Femur (tissue), 1 donor: ENCODE data around the gene CYGB.
"Not testable (repeated sequence)": the region's sequence is repeated elsewhere in the genome, so short reads cannot be mapped to it uniquely, and the experiment has no call there.

Source experiments
- DNase-seq: peaks from one replicate; pipeline ENCODE4 v3.0.0-alpha.2; 2017

Gene CYGB

GRCh38 chr17:76519048-76519966 is 18.2 kb downstream of the CYGB start:
- DNase-seq: peak; percentile 77

GRCh38 chr17:76517638-76518038 is 19.9 kb downstream of the CYGB start:
- DNase-seq: no peak

DNA sequence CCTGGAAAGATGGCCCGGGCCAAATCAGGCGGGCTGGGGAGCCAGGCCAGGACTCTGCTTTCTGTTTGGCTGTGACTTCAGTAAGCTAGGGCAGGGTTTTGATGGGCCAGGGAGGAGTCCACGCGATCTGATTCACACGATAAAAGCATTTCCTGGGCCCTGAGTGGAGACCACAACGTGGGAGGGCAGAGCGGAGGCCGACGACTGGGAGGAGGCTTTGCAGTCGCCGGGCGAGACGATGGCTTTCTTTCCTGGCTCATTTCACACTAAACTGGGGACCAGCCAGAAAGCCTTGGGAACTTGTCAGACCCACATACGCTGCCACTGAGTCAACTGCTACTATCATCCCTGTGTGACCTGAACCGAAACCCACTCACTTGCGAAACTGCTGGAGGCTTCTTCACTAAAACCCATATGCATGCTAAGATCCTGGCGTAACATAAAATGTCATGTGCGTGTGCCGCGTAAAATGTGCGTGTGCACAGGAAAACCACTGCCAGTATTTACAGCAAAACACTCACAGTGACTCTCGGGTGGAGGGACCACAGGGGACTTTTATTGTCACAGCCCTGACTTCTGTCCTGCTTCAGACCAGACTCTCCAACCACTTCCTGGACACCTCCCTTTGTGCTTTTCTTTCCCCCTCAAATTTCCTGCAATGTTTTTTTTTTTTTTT is 22.1 kb downstream of the CYGB start:
- peak; percentile 73 for DNase-seq

DNA sequence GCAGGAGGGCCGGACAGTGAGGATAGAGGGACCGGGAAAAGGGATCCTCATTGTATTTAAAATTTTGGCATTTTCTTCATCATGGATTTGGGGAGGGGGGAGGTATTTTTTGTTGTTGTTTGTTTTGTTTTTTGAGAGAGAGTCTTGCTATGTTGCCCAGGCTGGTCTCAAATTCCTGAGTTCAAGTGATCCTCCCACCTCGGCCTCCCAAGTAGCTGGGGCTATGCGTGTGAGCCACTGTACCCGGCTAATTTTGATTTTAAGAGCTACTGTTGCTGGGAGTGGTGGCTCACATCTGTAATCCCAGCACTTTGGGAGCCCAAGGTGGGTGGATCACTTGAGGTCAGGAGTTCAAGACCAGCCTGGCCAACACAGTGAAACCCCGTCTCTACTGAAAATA is 23.2 kb downstream of the CYGB start:
- DNase-seq: not testable (repeated sequence)

GRCh38 chr17:76513306-76513692 is 24.2 kb downstream of the CYGB start:
- DNase-seq: no peak

DNA sequence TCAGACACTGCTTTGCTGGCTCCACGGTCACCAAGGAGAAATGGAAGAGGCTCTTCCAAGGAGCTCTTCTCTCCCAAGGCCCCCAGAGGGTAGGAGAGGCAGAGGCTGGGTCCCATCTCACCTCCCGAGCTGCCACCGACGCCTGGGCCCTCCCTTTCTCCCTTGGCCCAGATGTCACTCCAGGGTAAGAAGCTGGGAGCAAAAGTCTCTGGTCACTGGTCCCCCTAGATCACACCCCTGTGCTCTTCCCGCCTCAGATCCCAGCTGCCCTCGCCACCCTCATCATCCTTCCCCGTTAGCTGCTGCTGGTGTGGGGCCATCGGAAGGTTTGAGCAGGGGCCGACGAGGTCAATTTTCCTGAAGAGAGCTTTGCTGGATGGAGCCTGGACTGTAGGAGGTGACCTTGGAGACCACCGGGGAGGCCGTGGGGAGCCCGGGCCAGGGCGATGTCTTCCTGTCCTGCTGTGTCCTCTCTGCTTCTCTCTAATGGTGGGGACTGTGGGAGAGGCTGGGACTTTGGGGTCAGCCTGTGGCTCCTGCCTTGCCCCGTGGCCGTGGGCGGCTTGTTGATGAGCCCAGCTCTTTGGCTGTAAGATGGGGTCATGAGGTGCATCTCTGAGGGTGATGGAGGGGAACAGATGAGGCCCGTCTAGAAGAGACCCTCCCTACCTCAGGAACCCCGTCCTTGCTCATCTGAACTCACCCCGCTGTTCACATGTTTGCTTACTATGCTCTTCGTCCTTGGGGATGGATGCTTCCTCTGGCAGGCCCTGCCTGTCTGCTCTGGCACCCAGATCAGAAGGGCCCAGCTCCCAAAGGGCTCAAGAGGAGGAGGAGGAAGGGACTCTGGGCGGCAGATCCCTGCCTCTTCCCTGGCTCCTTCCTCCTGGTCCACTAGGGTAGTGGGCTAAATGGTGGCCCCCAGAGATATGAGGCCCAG is 24.9 kb downstream of the CYGB start:
- no peak for DNase-seq

GRCh38 chr17:76511668-76512365 is 25.7 kb downstream of the CYGB start:
- no peak for DNase-seq

DNA sequence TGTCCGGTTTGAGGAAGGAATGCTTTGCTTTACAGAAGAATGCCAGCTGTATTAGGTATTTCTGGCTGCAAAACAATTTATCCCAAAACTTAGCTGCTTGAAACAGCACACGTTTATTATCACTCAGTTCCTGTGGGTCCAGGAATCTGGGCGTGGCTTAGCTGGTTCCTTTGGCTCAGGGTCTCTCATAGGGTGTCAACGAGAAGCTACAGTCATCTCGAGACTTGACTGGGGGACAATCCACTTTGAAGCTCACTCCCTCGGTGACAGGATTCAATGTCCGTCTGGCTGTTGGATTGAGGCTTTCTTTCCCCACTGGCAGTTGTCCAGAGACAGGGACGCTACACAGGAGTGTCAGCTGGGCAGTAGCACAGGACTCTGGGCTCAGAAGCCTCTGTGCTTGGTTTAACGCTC is 26.7 kb downstream of the CYGB start:
- DNase-seq: peak; percentile 31

DNA sequence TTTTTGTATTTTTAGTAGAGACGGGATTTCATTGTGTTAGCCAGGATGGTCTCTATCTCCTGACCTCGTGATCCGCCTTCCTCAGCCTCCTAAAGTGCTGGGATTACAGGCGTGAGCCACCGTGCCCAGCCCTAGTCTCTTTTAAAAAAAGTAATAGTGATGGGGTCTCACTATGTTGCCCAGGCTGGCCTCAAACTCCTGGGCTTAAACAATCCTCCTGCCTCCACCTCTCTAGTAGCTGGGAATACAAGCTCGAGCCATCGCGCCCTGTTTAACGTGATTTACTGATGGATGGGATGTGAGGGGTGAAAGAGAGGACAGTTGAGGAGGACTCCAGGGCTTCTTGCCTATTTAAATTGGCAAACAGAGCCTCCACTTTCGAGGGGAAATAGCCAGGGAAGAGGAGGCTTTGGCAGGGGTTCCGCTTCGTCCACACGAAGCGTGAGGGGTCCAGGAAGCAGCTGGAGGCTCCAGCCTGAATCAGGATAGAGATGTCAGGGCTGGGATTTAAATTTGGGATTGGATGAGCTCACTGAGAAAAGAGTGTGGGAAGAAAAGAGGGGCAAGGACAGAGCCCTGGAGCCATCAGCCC is 28.9 kb downstream of the CYGB start:
- DNase-seq: peak; percentile 54

DNA sequence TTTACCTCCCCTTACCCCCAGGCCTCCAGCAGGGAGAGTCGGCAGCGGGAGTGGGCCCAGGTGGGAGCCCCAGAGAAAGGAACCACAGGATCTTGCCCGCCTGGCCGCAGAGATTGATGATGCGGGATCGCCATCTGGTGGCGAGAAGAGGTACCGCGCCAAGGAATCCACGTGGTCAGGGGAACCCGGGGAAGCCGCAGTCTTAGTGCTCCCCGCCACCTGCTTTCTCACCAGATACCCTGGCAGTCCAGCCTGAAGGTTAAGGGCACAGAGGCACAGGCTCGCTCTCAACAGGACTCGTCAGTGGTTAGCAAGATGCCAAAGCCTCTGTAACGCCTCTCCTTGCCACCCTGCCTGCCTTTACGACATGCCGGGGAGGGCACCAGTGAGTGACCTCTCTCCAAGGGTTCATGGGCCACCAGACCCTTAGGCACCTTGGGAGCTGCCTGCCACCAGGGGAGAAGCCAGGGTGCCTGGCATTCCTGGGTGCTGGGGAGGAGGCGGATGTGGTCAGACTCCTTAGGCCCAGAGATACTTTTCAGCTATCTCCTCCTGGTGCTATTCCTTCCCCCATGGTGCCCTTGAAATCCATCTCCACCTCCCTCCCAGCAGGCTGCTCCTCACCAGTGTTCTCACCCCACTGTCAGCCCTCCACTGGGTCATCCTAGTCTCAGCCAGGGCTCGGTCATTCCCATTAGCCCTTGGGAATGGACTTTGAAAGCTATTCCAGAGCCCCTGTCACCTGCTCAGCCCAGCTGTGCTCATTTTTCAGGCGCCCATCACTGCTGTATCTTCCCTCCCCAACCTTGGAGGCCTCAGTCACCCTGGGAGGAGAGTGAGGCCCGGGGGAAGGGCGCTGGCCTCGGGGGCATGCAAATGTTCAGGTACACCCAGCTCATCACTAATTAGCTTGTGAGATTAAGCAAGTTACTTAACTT is 30.8 kb downstream of the CYGB start:
- DNase-seq: peak; percentile 90

GRCh38 chr17:76504117-76504516 is 33.4 kb downstream of the CYGB start:
- DNase-seq: no peak

DNA sequence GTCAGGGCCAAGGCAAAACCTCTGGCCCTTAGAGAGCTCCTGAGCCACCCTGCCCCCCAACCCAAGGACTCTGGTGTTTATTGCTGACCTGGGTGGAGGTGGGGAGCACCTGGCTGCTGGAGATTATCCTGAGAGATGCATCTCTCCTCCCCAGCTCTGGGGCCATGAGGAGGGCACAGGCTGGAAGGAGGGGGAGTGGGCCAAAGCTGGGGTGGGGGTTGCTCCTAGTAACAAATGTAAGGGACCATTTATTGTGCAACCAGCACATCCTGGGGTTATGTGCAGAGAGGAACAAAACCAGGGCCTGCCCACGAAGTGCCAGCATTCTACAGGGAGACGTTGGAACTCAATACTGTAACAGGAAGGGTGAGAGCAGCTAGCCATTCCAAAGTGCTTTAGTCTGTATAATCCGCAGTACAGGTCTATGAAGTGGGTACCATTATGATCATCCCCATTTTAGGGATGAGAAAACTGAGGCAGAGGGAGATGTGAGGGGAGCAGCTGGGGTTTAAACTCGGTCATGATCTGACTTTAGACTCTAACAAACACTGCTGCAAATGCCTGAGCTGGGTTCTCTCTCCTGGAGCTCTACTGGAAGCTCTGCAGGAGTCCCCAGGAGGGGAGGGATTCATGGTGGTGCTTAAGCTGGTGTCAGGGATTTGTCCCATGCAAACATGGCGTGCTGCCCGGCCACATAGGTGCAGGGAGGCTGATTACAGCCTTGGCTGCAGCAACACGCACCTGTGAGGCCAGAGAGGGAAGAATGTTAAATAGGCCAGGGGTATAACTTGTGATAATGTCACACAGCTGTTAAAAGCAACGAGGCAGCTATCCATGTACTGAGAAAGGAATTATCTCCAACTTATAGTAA is 34.9 kb downstream of the CYGB start:
- no peak for DNase-seq

DNA sequence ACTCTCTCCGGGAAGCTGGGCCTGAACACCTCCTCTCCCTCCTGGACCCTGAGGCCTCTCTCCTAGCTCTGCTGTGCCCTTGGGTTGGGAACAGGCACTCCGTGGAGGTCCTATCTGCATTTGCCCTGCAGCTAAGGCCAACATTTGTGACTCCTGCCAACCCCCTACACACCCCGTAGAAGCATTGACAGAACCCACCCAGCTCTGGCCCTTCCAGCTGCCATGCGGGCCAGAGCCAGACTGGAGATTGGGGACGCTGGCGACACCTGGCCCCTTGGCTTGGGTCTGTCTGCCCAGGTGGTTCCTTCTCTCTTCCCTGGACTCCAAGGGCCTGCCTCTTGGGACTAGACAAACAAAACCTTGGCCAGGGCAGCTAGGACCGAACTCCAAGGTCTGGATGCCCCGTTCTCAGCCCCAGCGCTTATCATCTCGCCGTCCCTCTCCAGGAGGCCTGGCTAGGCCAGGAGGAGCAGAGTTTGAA is 35.6 kb downstream of the CYGB start:
- DNase-seq: no peak

GRCh38 chr17:76501018-76501826 is 36.3 kb downstream of the CYGB start, which contains the start of gene RHBDF2:
TSS of gene RHBDF2 (minus strand) at chr17:76501423. CDS start at chr17:76481524, 19,899 bp downstream.
- peak; percentile 91 for DNase-seq

GRCh38 chr17:76500747-76501017 is 36.8 kb downstream of the CYGB start:
- DNase-seq: no peak

DNA sequence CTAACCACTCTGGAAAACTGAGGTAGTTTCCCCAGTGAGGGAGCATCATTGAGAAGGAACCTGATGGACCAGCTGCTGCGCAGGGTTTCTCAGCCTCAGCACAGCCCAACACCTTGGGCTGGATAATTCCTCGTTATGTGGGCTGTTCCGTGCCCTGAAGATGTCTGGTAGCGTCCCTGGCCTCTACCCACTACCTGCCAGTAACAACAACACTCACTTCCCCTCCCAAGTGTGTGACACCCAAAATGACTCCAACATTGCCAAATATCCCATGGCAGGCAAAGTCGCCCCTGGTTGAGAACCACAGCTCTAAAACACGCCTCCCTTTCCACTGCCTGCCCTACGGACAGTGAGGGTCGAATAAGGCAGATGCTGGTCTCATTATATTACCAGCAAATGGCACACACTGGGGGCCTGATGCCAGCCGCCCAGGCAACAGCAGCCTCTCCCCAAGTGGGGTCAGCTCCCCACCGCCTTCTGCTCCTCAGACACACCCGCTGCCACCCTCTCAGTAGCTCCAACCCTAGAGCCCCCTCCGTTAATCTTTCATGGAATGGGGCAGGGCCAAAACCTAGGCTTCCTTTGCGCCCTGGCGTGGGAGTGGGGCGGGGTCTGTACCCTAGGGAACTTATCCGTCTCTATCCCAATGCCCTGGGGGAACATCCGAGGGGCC is 37.3 kb downstream of the CYGB start:
- DNase-seq: no peak

- DNase-seq: no peak
Observed at GRCh38 chr17:76499267-76499667, 38.2 kb downstream of the CYGB start.

- no peak for DNase-seq
Observed at GRCh38 chr17:76498876-76499251, 38.6 kb downstream of the CYGB start.
